HG03571 (cell line): ENCODE results near the gene SLC11A1.

Source experiments
- ATAC-seq: cut with Tn5 transposase; IDR thresholded peaks from one replicate; pipeline ENCODE4 v1.9.1; 2021; ENCODE audit not compliant: unreplicated experiment

Gene SLC11A1

GRCh38 chr2:218431878-218432277 is 49.8 kb downstream of the SLC11A1 start:
- no peak for ATAC-seq

DNA sequence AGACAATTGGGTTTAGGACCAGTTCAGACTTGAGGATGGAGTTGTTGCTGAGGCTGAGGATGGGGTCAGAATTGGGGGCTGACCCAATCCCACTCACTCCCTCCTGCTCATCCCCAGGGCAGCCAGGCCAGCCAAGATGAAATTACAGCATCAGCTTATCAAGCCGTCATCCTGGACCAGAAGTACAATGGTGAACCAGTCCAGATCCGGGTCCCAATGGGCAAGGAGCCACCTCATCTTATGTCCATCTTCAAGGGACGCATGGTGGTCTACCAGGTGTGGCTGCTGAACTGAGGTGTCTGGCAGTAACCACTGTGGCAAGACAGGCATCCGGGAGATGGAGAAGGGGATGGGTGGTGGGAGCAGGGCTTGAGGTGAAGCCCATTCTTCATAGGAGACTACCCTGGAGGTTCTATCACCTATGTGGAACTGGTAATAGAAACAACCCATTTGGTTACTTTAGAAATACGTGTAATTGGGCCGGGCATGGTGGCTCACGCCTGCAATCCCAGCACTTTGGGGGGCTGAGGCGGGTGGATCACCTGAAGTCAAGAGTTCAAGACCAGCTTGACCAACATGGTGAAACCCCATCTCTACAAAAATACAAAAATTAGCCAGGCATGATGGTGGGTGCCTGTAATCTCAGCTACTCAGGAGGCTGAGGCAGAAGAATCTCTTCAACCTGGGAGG is 50.7 kb downstream of the SLC11A1 start:
- ATAC-seq, result no peak

GRCh38 chr2:218434456-218434855 is 52.4 kb downstream of the SLC11A1 start:
- ATAC-seq, result no peak

- ATAC-seq, result no peak
Observed at GRCh38 chr2:218435003-218435982, 53.2 kb downstream of the SLC11A1 start.

- ATAC-seq, result no peak
Observed at GRCh38 chr2:218436992-218437391, 54.9 kb downstream of the SLC11A1 start.

GRCh38 chr2:218437969-218438368 is 55.9 kb downstream of the SLC11A1 start:
- ATAC-seq, result no peak

DNA sequence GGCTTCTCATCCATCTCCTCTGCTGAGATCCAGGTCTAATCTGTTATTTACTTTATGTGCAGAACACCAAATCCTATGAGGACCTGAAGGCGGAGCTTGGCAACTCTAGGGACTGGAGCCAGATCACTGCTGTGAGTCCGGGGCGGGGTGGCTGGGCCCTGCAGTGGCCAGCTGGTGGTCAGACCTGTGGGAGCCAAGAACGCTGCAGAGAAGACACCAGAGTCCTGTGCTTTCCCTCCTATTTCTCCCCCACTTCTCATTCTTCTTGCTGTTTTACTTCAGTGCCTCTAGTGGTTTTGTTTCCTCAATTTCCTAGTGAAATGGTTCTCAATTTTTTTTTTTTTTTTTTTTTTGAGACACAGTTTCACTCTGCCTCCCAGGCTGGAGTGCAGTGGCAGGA is 56.5 kb downstream of the SLC11A1 start:
- ATAC-seq, result no peak

DNA sequence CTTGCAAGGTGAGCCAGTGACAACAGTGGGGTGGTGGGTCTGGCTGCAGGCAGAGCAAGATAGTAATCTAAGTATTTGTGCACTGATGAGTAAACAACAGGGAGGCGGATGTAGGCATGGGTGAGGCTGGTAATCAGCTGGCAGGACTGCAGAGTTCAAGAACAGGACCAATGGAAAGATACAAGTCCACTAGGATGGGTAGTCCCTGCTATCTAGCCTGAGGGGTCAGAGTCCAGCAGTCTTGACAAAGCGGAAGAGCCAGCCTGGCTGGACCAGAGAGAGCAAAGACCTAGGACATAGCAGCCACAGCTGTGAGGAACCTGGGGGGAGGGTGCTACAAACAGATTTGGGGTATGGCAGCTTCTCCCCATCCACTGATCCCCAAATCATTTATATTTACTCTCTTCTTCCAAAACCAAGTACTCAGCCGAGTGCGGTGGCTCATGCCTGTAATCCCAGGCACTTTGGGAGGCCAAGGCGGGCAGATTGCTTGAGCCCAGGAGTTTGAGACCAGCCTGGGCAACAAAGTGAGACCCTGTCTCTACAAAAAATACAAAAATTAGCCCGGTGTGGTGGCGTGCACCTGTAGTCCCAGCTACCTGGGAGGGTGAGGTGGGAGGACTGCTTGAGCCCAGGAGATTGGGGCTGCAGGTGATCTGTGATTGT is 62.8 kb downstream of the SLC11A1 start:
- no peak for ATAC-seq

DNA sequence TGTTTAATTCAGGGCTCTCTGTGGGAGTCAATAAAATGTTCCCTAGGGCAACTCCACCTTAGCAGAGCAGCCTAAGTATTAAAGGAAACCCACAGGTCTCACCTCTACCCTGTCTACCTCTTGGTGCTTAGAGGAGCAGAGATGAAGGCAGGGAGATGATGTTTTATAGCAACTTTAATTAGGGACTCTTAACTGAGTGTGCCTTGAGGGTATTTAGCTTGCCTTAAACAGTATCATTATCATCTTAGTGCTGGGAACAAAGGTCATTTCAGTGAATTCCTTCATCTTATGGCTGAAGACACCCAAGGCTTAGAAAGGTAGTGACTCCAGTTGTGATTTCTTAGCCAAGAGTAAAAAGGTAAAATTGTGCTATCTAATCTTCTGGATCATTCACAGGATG is 63.5 kb downstream of the SLC11A1 start:
- no peak for ATAC-seq
